Fibroblast of the aortic adventitia (primary cell): ENCODE data around the gene SAP25. TPM values are rescaled to one million over a fixed set of nuclear protein-coding genes. Genes with fewer than 3 reads are reported as not detected.
A peak's percentile ranks its signal among the peaks of the same experiment; 100 is the strongest.

Experiments
- DNase-seq: peaks from one replicate; pipeline ENCODE4 v3.0.0-alpha.2; 2010; ENCODE audit warnings: low read depth
- H3K4me3 ChIP-seq: 2 replicates; pipeline ENCODE4 v1.5.1; 2011; ENCODE audit warnings: low read depth, mild to moderate bottlenecking, control low read depth, low read length, moderate library complexity
- CTCF ChIP-seq: IDR thresholded peaks from 2 replicates; pipeline ENCODE4 v1.5.1; 2011; ENCODE audit warnings: mild to moderate bottlenecking, low read length, control low read depth, inconsistent platforms; ENCODE audit not compliant: insufficient read depth
- total RNA-seq: library from RNA; depleted of rRNA; stranded (reverse); fragments of >200 nt; gene quantifications from 2 replicates; pipeline ENCODE4 v1.2.3, GENCODE V29; 2012; ENCODE audit warnings: low replicate concordance

SAP25 gene
- total RNA-seq, 1 donor, result not detected

- DNase-seq, result no peak
- TF ChIP-seq CTCF, result no peak
- no peak overlapping the region for H3K4me3 ChIP-seq
Observed at GRCh38 chr7:100595188-100595587, 21.5 kb upstream of the SAP25 start.

- DNase-seq, result no peak
- TF ChIP-seq CTCF, result no peak
- no peak overlapping the region for H3K4me3 ChIP-seq
Observed at GRCh38 chr7:100591596-100591995, 17.9 kb upstream of the SAP25 start.

GRCh38 chr7:100590077-100590737 lies 16.5 kb upstream of the SAP25 start:
- DNase-seq, result no peak
- no peak for TF ChIP-seq CTCF
- no peak overlapping the region for H3K4me3 ChIP-seq

DNA sequence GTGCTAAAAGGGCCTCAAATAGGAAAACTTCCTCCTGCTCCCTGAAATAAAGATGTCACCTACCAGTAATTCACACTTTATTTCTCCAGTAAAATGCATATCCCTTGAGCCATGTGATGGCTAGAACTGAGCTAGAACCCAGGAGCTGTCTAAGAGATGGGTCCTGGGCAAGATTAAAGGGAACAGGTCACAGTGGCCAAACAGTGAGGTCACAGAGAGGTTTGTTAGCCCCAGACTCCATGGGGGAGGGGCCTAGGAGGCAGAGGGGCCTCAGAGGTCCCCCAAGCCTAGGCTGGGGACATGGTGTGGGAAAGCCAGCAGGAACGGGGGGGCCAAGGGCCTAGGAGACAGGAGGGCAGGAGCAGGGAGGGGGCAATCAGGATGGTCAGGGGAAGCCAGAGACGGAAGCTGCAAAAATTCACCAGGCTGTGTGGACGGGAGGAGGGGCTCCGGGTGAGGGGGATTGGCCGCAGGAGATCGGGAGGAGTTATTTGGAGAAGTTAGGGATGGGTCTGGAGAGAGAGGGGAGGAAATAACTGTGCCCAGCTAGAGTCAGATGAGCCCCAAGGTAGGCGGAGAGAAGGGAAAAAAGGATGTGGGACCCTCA lies 15.7 kb upstream of the SAP25 start:
- no peak for TF ChIP-seq CTCF
- no peak overlapping the region for H3K4me3 ChIP-seq
- DNase-seq, result no peak

- TF ChIP-seq CTCF, result peak; percentile 34
- DNase-seq, result no peak
- no peak overlapping the region for H3K4me3 ChIP-seq
Observed at GRCh38 chr7:100588438-100588837, 14.7 kb upstream of the SAP25 start.

GRCh38 chr7:100586266-100587025 lies 12.7 kb upstream of the SAP25 start, which contains the start of gene FBXO24:
FBXO24 (plus strand) TSS chr7:100586328; CDS start chr7:100586626, 298 bp downstream.
- peak; percentile 100 for DNase-seq
- H3K4me3 ChIP-seq, result peak within 1 kb of the TSS; percentile 99
- TF ChIP-seq CTCF, result no peak
